OCI-LY1 (cell line): Measurements from ENCODE around the gene AMPD2.

Source experiments
- H2AFZ ChIP-seq: fragments of 200-600 bp; sonication (generic), shearing (Covaris generic); 2 replicates; pipeline ENCODE4 v1.6.0; 2014; ENCODE audit warnings: antibody characterized with exemption, mild to moderate bottlenecking, low read length
- H3F3A ChIP-seq: fragments of 200-600 bp; sonication (generic), shearing (Covaris generic); 2 replicates; pipeline ENCODE4 v1.6.0; 2014; ENCODE audit warnings: mild to moderate bottlenecking, antibody characterized with exemption, low read length, moderate library complexity; ENCODE audit not compliant: insufficient read depth
- H3K27ac ChIP-seq: fragments of 200-600 bp; sonication (generic); 2 replicates; pipeline ENCODE4 v1.5.1; 2014; ENCODE audit warnings: low read length, mixed run types, mild to moderate bottlenecking, low read depth; ENCODE audit not compliant: poor library complexity, severe bottlenecking
- H3K27me3 ChIP-seq: fragments of 200-600 bp; sonication (generic); 2 replicates; pipeline ENCODE4 v1.6.0; 2014; ENCODE audit warnings: antibody characterized with exemption, mild to moderate bottlenecking, low read length, moderate library complexity; ENCODE audit not compliant: insufficient read depth
- H3K36me3 ChIP-seq: fragments of 200-600 bp; sonication (generic); 2 replicates; pipeline ENCODE4 v1.6.1; 2014; ENCODE audit warnings: mild to moderate bottlenecking, antibody characterized with exemption, low read length, moderate library complexity, mixed read lengths; ENCODE audit not compliant: insufficient read depth
- H3K4me1 ChIP-seq: fragments of 200-600 bp; sonication (generic); 2 replicates; pipeline ENCODE4 v1.5.1; 2014; ENCODE audit warnings: mild to moderate bottlenecking, low read length, moderate library complexity; ENCODE audit not compliant: insufficient read depth, severe bottlenecking
- H3K4me2 ChIP-seq: fragments of 200-600 bp; sonication (generic), shearing (Covaris generic); 2 replicates; pipeline ENCODE4 v1.6.1; 2014; ENCODE audit warnings: low read length
- H3K4me3 ChIP-seq: fragments of 200-600 bp; sonication (generic); 2 replicates; pipeline ENCODE4 v1.5.1; 2014; ENCODE audit warnings: low read length, low read depth, mild to moderate bottlenecking, mixed read lengths; ENCODE audit not compliant: poor library complexity, severe bottlenecking
- H3K79me2 ChIP-seq: fragments of 200-600 bp; shearing (Covaris generic); 2 replicates; pipeline ENCODE4 v1.6.1; 2016; ENCODE audit warnings: mixed run types, low read length, mixed read lengths; ENCODE audit not compliant: insufficient read depth
- H3K9ac ChIP-seq: fragments of 200-600 bp; sonication (generic), shearing (Covaris generic); 2 replicates; pipeline ENCODE4 v1.6.1; 2014; ENCODE audit warnings: mild to moderate bottlenecking, low read length, mixed read lengths
- H3K9me2 ChIP-seq: fragments of 200-600 bp; sonication (generic), shearing (Covaris generic); 2 replicates; pipeline ENCODE4 v1.6.1; 2014; ENCODE audit warnings: low read depth, mild to moderate bottlenecking, low read length, mixed read lengths
- H3K9me3 ChIP-seq: fragments of 200-600 bp; shearing (Covaris generic); 2 replicates; pipeline ENCODE4 v1.6.1; 2014; ENCODE audit warnings: low read length, mixed read lengths
- H4K20me1 ChIP-seq: fragments of 200-600 bp; sonication (generic), shearing (Covaris generic); 2 replicates; pipeline ENCODE4 v1.6.0; 2016; ENCODE audit warnings: mild to moderate bottlenecking, low read length; ENCODE audit not compliant: insufficient read depth
- EZH2 ChIP-seq: fragments of 200-600 bp; sonication (generic), shearing (Covaris generic); IDR thresholded peaks from 2 replicates; pipeline ENCODE4 v1.8.0; 2017; ENCODE audit warnings: borderline replicate concordance, mixed run types, mild to moderate bottlenecking, antibody characterized with exemption, low read length, moderate library complexity, mixed read lengths
- TF ChIP-seq, protein P1 (sequence below): fragments of 200-600 bp; sonication (generic), shearing (Covaris generic); IDR thresholded peaks from 2 replicates; pipeline ENCODE4 v1.5.1; 2017; ENCODE audit warnings: mild to moderate bottlenecking, antibody characterized with exemption, low read length, moderate library complexity, mixed read lengths

The AMPD2 gene

DNA sequence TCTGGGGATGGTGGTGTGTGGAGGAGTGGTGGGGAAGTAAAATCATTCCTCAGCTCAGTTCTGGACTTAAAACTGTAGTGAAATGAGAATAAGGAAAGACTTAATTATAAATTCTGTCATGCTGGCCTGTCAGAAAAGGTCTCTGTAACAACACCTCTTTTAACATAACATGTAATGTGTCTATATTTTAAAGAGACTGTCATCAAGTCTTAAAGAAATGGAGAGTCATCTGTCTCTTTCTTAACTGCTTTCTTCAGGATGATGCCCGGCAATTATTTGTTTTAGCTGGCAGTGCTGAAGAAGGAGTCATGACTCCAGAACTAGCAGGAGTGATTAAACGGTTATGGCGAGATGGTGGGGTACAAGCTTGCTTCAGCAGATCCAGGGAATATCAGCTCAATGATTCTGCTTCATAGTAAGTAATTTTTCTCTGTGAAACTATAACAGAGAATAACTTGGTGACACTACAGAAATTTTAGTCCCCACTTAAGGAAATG is 40.6 kb upstream of the AMPD2 start:
- H2AFZ ChIP-seq: no peak overlapping the region
- no peak overlapping the region for H3K9ac ChIP-seq
- H3K36me3 ChIP-seq: peaks cover 57% of the 10 kb centered on the region
- H3K27ac ChIP-seq: no peak overlapping the region
- TF ChIP-seq EZH2: no peak
- TF ChIP-seq, protein P1, sequence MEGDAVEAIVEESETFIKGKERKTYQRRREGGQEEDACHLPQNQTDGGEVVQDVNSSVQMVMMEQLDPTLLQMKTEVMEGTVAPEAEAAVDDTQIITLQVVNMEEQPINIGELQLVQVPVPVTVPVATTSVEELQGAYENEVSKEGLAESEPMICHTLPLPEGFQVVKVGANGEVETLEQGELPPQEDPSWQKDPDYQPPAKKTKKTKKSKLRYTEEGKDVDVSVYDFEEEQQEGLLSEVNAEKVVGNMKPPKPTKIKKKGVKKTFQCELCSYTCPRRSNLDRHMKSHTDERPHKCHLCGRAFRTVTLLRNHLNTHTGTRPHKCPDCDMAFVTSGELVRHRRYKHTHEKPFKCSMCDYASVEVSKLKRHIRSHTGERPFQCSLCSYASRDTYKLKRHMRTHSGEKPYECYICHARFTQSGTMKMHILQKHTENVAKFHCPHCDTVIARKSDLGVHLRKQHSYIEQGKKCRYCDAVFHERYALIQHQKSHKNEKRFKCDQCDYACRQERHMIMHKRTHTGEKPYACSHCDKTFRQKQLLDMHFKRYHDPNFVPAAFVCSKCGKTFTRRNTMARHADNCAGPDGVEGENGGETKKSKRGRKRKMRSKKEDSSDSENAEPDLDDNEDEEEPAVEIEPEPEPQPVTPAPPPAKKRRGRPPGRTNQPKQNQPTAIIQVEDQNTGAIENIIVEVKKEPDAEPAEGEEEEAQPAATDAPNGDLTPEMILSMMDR: no peak
- no peak overlapping the region for H3K4me2 ChIP-seq
- H4K20me1 ChIP-seq: no peaks in the 10 kb centered on the region
- no peaks in the 10 kb centered on the region for H3K9me2 ChIP-seq
- no peaks in the 10 kb centered on the region; the same call in 1 of the 2 replicates for H3K79me2 ChIP-seq
- H3K27me3 ChIP-seq: no peaks in the 10 kb centered on the region
- no peak overlapping the region for H3K4me3 ChIP-seq
- H3F3A ChIP-seq: no peaks in the 10 kb centered on the region
- no peaks in the 10 kb centered on the region for H3K4me1 ChIP-seq
- no peaks in the 10 kb centered on the region for H3K9me3 ChIP-seq

DNA sequence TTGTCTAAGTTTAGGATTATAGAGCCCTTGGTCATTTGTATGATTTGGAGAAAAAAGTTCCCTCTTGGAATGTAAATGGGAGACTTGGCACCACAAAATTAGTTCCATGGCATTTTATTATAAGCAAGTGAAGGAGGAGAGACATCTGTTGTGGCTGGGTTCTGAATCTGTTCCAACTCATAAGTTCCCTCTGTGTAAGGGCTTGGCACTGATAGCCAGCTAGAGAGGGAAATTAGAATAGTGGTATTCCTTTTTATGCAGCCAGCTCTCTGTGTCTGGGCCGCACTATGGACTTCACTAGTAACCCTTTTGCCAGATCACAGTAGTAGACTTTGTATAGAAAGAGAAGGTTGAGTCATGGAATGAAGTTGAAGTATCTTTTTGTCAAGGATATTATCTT is 40.1 kb upstream of the AMPD2 start:
- H3K36me3 ChIP-seq: peaks cover 60% of the 10 kb centered on the region
- H3K4me2 ChIP-seq: no peak overlapping the region
- H2AFZ ChIP-seq: no peak overlapping the region
- no peak overlapping the region for H3K27ac ChIP-seq
- no peaks in the 10 kb centered on the region for H3F3A ChIP-seq
- no peaks in the 10 kb centered on the region for H3K27me3 ChIP-seq
- H3K9me3 ChIP-seq: no peaks in the 10 kb centered on the region
- H3K79me2 ChIP-seq: no peaks in the 10 kb centered on the region; the same call in 1 of the 2 replicates
- no peak overlapping the region for H3K4me3 ChIP-seq
- H4K20me1 ChIP-seq: no peaks in the 10 kb centered on the region
- no peak for TF ChIP-seq EZH2
- TF ChIP-seq, protein P1: no peak
- H3K9ac ChIP-seq: no peak overlapping the region
- H3K9me2 ChIP-seq: no peaks in the 10 kb centered on the region
- H3K4me1 ChIP-seq: no peaks in the 10 kb centered on the region

DNA sequence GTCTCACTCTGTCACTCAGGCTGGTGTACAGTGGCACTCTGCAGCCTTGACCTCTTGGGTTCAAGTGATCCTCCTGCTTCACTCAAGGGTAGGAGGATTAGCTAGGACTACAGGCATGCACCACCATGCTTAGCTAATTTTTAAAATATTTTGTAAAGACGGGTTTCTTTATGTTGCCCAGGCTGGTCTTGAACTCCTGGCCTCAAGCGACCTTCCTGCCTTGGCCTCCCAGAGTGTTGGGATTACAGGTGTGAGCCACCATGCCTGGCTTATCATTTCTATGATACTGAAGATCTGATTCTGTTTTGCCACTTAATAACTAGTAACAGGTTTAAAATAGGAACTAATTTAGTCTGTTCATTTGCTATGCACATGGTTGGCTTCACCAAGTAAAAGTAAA is 37.6 kb upstream of the AMPD2 start:
- TF ChIP-seq, protein P1: no peak
- TF ChIP-seq EZH2: no peak
- H3K9me3 ChIP-seq: no peaks in the 10 kb centered on the region
- no peak overlapping the region for H3K27ac ChIP-seq
- no peaks in the 10 kb centered on the region for H3K4me1 ChIP-seq
- H3F3A ChIP-seq: no peaks in the 10 kb centered on the region
- H2AFZ ChIP-seq: no peak overlapping the region
- H3K9me2 ChIP-seq: no peaks in the 10 kb centered on the region
- H4K20me1 ChIP-seq: no peaks in the 10 kb centered on the region
- H3K27me3 ChIP-seq: no peaks in the 10 kb centered on the region
- H3K9ac ChIP-seq: no peak overlapping the region
- no peaks in the 10 kb centered on the region for H3K79me2 ChIP-seq
- no peak overlapping the region for H3K4me2 ChIP-seq
- H3K4me3 ChIP-seq: no peak overlapping the region
- peaks cover 72% of the 10 kb centered on the region for H3K36me3 ChIP-seq
